Neural crest cell (in vitro differentiated cells): Measurements from ENCODE around the gene FRMD7. TPM values are rescaled to one million over a fixed set of nuclear protein-coding genes. Genes with fewer than 3 reads are reported as not detected.
"Not testable (repeated sequence)": the region's sequence is repeated elsewhere in the genome, so short reads cannot be mapped to it uniquely, and the experiment has no call there.

Experiments used
- DNase-seq: peaks from one replicate; pipeline ENCODE4 v3.0.0; 2021; ENCODE audit warnings: low read depth, mixed read lengths, low spot score
- H3K27ac Mint-ChIP-seq: one replicate; pipeline ENCODE4 v1.8.0; 2021; ENCODE audit warnings: mild to moderate bottlenecking, mixed read lengths; ENCODE audit not compliant: unreplicated experiment
- H3K27me3 Mint-ChIP-seq: 2 replicates; pipeline ENCODE4 v1.8.0; 2021; ENCODE audit warnings: low read depth, mild to moderate bottlenecking, mixed read lengths
- H3K36me3 Mint-ChIP-seq: 2 replicates; pipeline ENCODE4 v1.8.0; 2021; ENCODE audit warnings: low read depth, mild to moderate bottlenecking, mixed read lengths
- H3K4me1 Mint-ChIP-seq: 2 replicates; pipeline ENCODE4 v1.8.0; 2021; ENCODE audit warnings: mixed read lengths
- H3K4me3 Mint-ChIP-seq: one replicate; pipeline ENCODE4 v1.8.0; 2021; ENCODE audit warnings: mild to moderate bottlenecking, mixed read lengths
- H3K9me3 Mint-ChIP-seq: 2 replicates; pipeline ENCODE4 v1.8.0; 2021; ENCODE audit warnings: mixed read lengths
- CTCF ChIP-seq: fragments of 200-600 bp; sonication (generic); conservative IDR thresholded peaks from 2 replicates; pipeline ENCODE4 v1.5.0; 2021; ENCODE audit warnings: antibody characterized with exemption, mild to moderate bottlenecking
- total RNA-seq: library from RNA; stranded (reverse); gene quantifications from 2 replicates; pipeline ENCODE4 v1.2.1, GENCODE V29; 2021

The FRMD7 gene
- total RNA-seq, 1 donor from 2014 or later, result 0.21 TPM

GRCh38 chrX:132115792-132116191, 12.0 kb downstream of the FRMD7 start:
- TF ChIP-seq CTCF, result no peak
- Mint-ChIP-seq H3K9me3 (no peaks in the 10 kb centered on the region), H3K4me3 (no peak overlapping the region), H3K27me3 (no peaks in the 10 kb centered on the region), H3K36me3 (no peaks in the 10 kb centered on the region), H3K4me1 (peaks cover 36% of the 10 kb centered on the region), H3K27ac (no peak overlapping the region)
- DNase-seq, result no peak

GRCh38 chrX:132114607-132115006, 13.2 kb downstream of the FRMD7 start:
- Mint-ChIP-seq H3K36me3 (no peaks in the 10 kb centered on the region), H3K9me3 (no peaks in the 10 kb centered on the region), H3K4me1 (peaks cover 25% of the 10 kb centered on the region), H3K27ac (no peak overlapping the region), H3K27me3 (no peaks in the 10 kb centered on the region), H3K4me3 (no peak overlapping the region)
- no peak for TF ChIP-seq CTCF
- DNase-seq, result no peak

- no peaks in the 10 kb centered on the region for H3K36me3 Mint-ChIP-seq
- no peaks in the 10 kb centered on the region for H3K9me3 Mint-ChIP-seq
- H3K4me3 Mint-ChIP-seq, result no peak overlapping the region
- no peaks in the 10 kb centered on the region for H3K27me3 Mint-ChIP-seq
- H3K4me1 Mint-ChIP-seq, result no peaks in the 10 kb centered on the region
- no peak overlapping the region for H3K27ac Mint-ChIP-seq
- no peak for TF ChIP-seq CTCF
- no peak for DNase-seq
Measured at GRCh38 chrX:132107291-132107690, 20.5 kb downstream of the FRMD7 start.

GRCh38 chrX:132101799-132102198, 26.0 kb downstream of the FRMD7 start:
- no peaks in the 10 kb centered on the region for H3K36me3 Mint-ChIP-seq
- H3K4me1 Mint-ChIP-seq, result no peaks in the 10 kb centered on the region
- no peak for DNase-seq
- no peak for TF ChIP-seq CTCF
- no peak overlapping the region for H3K27ac Mint-ChIP-seq
- H3K9me3 Mint-ChIP-seq, result no peaks in the 10 kb centered on the region
- H3K27me3 Mint-ChIP-seq, result no peaks in the 10 kb centered on the region
- H3K4me3 Mint-ChIP-seq, result no peak overlapping the region

- H3K4me1 Mint-ChIP-seq, result no peaks in the 10 kb centered on the region
Measured at GRCh38 chrX:132101206-132101605, 26.6 kb downstream of the FRMD7 start.

GRCh38 chrX:132098704-132099103, 29.1 kb downstream of the FRMD7 start:
- H3K27ac Mint-ChIP-seq, H3K36me3 Mint-ChIP-seq, H3K9me3 Mint-ChIP-seq, DNase-seq, H3K4me1 Mint-ChIP-seq, H3K27me3 Mint-ChIP-seq, H3K4me3 Mint-ChIP-seq: not testable (repeated sequence)

More at GRCh38 chrX:132101206-132101605, 26.6 kb downstream of the FRMD7 start:
- Mint-ChIP-seq H3K4me3 (no peak overlapping the region), H3K9me3 (no peaks in the 10 kb centered on the region), H3K27ac (no peak overlapping the region), H3K36me3 (no peaks in the 10 kb centered on the region), H3K27me3 (no peaks in the 10 kb centered on the region)
- DNase-seq, result no peak
- TF ChIP-seq CTCF, result no peak
